Measurements from ENCODE around the gene RARG.
A peak's percentile ranks its signal among the peaks of the same experiment; 100 is the strongest.

RARG gene

DNA sequence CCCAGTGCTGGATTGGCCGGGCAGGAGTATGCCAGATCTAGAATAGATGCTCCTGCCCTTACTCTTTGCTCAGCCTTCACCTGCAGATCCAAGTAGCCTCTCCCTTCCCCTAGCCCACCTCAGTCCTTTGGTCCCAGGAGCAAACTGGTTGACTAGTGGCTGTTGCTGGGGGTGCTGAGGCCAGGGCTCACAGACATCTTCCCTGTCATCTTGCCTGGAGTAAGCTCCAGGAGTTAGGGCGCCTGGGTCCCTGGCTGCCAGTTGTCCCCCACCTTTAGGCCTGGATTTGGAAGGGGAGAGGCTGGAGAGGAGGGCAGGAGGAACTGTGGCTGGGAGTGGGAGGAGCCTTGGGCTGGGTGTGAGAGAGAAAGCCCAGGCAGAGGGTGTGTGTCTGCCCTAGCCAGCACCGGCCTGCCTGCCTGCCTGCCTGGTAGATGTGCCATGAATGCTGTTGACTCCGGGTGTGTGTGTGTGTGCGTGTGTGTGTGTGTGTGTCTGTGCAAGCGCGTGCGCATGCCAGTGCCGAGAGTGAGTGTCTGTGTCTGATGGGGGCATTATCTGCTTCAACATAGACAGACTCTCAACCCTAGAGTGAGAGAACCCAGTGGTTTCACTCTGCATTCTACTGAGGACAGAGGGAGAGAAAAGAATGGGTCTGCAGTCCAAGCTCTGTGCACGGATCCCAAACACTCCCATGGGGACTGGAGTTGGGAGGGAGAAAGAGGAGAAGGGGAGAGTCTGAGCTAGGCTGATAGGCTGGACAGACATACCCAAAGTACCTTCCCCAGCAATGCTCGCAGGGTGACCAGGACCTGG, 845 bp upstream of the RARG start (continued):
- TF ChIP-seq ZNF398 (tag by site-specific recombination; IDR thresholded peaks at IDR 0.05) (peak; percentile 36), ZNF184 (tag by site-specific recombination; IDR thresholded peaks at IDR 0.05) (no peak), ZBTB7A (tag by site-specific recombination; IDR thresholded peaks at IDR 0.05; ENCODE audit: low read depth) (0 out of 2 replicates have a peak, but pooled peaks have one; percentile 25), ZNF785 (tag by site-specific recombination; IDR thresholded peaks at IDR 0.05) (no peak), ZBTB21 (tag by site-specific recombination; IDR thresholded peaks at IDR 0.05) (no peak), ZNF366 (tag by site-specific recombination; conservative IDR thresholded peaks at IDR 0.05) (0 out of 2 replicates have a peak, but pooled peaks have one; percentile 16), PRDM2 (tag by site-specific recombination; IDR thresholded peaks at IDR 0.05; ENCODE audit: borderline replicate concordance) (no peak), KLF7 (tag by site-specific recombination; IDR thresholded peaks at IDR 0.05; ENCODE audit: borderline replicate concordance) (no peak), ZNF19 (tag by site-specific recombination; IDR thresholded peaks at IDR 0.05; ENCODE audit: low read depth) (no peak), ZFHX2 (tag by site-specific recombination; conservative IDR thresholded peaks at IDR 0.05) (0 out of 2 replicates have a peak, but pooled peaks have one; percentile 17), ZBTB17 (tag by site-specific recombination; IDR thresholded peaks at IDR 0.05) (peak; percentile 87), ZNF596 (tag by site-specific recombination; IDR thresholded peaks at IDR 0.05) (no peak), ZBTB1 (tag by site-specific recombination; IDR thresholded peaks at IDR 0.05) (no peak), ZBTB20 (tag by site-specific recombination; IDR thresholded peaks at IDR 0.05) (peak; percentile 46; the same call in 1 of the 2 replicates), ZNF23 (tag by site-specific recombination; IDR thresholded peaks at IDR 0.05; ENCODE audit: borderline replicate concordance) (no peak)
- TF ChIP-seq, protein P1, sequence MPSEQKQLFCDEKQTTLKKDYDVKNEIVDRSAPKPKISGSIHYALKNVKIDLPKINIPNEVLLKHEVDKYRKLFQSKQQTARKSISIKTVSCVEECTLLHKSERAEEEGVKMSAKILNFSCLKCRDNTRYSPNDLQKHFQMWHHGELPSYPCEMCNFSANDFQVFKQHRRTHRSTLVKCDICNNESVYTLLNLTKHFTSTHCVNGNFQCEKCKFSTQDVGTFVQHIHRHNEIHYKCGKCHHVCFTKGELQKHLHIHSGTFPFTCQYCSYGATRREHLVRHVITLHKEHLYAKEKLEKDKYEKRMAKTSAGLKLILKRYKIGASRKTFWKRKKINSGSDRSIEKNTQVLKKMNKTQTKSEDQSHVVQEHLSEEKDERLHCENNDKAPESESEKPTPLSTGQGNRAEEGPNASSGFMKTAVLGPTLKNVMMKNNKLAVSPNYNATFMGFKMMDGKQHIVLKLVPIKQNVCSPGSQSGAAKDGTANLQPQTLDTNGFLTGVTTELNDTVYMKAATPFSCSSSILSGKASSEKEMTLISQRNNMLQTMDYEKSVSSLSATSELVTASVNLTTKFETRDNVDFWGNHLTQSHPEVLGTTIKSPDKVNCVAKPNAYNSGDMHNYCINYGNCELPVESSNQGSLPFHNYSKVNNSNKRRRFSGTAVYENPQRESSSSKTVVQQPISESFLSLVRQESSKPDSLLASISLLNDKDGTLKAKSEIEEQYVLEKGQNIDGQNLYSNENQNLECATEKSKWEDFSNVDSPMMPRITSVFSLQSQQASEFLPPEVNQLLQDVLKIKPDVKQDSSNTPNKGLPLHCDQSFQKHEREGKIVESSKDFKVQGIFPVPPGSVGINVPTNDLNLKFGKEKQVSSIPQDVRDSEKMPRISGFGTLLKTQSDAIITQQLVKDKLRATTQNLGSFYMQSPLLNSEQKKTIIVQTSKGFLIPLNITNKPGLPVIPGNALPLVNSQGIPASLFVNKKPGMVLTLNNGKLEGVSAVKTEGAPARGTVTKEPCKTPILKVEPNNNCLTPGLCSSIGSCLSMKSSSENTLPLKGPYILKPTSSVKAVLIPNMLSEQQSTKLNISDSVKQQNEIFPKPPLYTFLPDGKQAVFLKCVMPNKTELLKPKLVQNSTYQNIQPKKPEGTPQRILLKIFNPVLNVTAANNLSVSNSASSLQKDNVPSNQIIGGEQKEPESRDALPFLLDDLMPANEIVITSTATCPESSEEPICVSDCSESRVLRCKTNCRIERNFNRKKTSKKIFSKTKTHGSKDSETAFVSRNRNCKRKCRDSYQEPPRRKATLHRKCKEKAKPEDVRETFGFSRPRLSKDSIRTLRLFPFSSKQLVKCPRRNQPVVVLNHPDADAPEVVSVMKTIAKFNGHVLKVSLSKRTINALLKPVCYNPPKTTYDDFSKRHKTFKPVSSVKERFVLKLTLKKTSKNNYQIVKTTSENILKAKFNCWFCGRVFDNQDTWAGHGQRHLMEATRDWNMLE (tag by site-specific recombination; conservative IDR thresholded peaks at IDR 0.05; ENCODE audit: low read depth): no peak
- TF ChIP-seq, protein P2, sequence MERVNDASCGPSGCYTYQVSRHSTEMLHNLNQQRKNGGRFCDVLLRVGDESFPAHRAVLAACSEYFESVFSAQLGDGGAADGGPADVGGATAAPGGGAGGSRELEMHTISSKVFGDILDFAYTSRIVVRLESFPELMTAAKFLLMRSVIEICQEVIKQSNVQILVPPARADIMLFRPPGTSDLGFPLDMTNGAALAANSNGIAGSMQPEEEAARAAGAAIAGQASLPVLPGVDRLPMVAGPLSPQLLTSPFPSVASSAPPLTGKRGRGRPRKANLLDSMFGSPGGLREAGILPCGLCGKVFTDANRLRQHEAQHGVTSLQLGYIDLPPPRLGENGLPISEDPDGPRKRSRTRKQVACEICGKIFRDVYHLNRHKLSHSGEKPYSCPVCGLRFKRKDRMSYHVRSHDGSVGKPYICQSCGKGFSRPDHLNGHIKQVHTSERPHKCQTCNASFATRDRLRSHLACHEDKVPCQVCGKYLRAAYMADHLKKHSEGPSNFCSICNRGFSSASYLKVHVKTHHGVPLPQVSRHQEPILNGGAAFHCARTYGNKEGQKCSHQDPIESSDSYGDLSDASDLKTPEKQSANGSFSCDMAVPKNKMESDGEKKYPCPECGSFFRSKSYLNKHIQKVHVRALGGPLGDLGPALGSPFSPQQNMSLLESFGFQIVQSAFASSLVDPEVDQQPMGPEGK (tag by site-specific recombination; IDR thresholded peaks at IDR 0.05): 0 out of 2 replicates have a peak, but pooled peaks have one; percentile 43
- TF ChIP-seq, protein P3, sequence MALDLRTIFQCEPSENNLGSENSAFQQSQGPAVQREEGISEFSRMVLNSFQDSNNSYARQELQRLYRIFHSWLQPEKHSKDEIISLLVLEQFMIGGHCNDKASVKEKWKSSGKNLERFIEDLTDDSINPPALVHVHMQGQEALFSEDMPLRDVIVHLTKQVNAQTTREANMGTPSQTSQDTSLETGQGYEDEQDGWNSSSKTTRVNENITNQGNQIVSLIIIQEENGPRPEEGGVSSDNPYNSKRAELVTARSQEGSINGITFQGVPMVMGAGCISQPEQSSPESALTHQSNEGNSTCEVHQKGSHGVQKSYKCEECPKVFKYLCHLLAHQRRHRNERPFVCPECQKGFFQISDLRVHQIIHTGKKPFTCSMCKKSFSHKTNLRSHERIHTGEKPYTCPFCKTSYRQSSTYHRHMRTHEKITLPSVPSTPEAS (tag by site-specific recombination; IDR thresholded peaks at IDR 0.05): peak; percentile 84

Measured in HEK293 (cell line).